GM12872 (cell line): Measurements from ENCODE around the gene TH.

Source experiments
- CTCF ChIP-seq: IDR thresholded peaks from 3 replicates; pipeline ENCODE4 v1.5.1; 2011; ENCODE audit warnings: low read depth, mild to moderate bottlenecking, low read length, moderate library complexity; ENCODE audit not compliant: insufficient read depth

The TH gene

GRCh38 chr11:2176389-2176900, 4.8 kb upstream of the TH start:
- TF ChIP-seq CTCF = no peak

- TF ChIP-seq CTCF = no peak
Observed at GRCh38 chr11:2175659-2176058, 4.0 kb upstream of the TH start.

- no peak for TF ChIP-seq CTCF
Observed at GRCh38 chr11:2174361-2174760, 2.7 kb upstream of the TH start.

GRCh38 chr11:2173761-2174160, 2.1 kb upstream of the TH start:
- no peak for TF ChIP-seq CTCF

- peak; percentile 57 for TF ChIP-seq CTCF
Observed at GRCh38 chr11:2173150-2173693, 1.6 kb upstream of the TH start.

GRCh38 chr11:2172676-2173075, 1.1 kb upstream of the TH start:
- no peak for TF ChIP-seq CTCF

GRCh38 chr11:2169626-2170570, 1.7 kb downstream of the TH start:
- TF ChIP-seq CTCF = no peak
